B cell (primary cell): ENCODE data around the gene SLC12A3. TPM values are rescaled to one million over a fixed set of nuclear protein-coding genes. Genes with fewer than 3 reads are reported as not detected.

Experiments used
- ATAC-seq: fragments of 200-7000 bp; cut with Tn5 transposase; one replicate; pipeline ENCODE4 v1.10.0; 2021; ENCODE audit warnings: low read depth, mild to moderate bottlenecking, moderate number of reproducible peaks, moderate library complexity
- CTCF ChIA-PET: fragments of 350-600 bp; sonication (Branson Sonifier 250); formaldehyde crosslinking; loops from one replicate; lab custom pipeline; 2021; ENCODE audit warnings: antibody characterized with exemption, inconsistent platforms; lab: Charles Lee
- POLR2A ChIA-PET: fragments of 350-600 bp; sonication (Branson Sonifier 250); formaldehyde crosslinking; loops from one replicate; lab custom pipeline; 2021; ENCODE audit warnings: antibody characterized with exemption; lab: Charles Lee
- DNase-seq: peaks from one replicate; pipeline ENCODE4 v3.0.0; 2013
- H2AFZ ChIP-seq: 2 replicates; pipeline ENCODE4 v1.6.1; 2012; ENCODE audit warnings: mild to moderate bottlenecking, low read depth, low read length; ENCODE audit not compliant: insufficient read depth, poor library complexity, severe bottlenecking
- H3K27ac ChIP-seq, 2 donors: 1 replicate in 1 of 2; 2 replicates in 1 of 2; pipeline ENCODE4 v1.5.1; 2012 to 2013; ENCODE audit warnings: low read length in 2 of 2, mild to moderate bottlenecking in 2 of 2, moderate library complexity in 1 of 2
- H3K27me3 ChIP-seq, 4 experiments: fragments of 200-600 bp in 1 of 4; sonication (generic) in 1 of 4; replicated peaks in 1 of 4; 1 replicate in 2 of 4; 2 replicates in 2 of 4; pipeline versions ENCODE4 v1.6.1 to v1.7.0; 2013 to 2016; ENCODE audit warnings: low read length in 3 of 4, mild to moderate bottlenecking in 2 of 4, mixed read lengths in 1 of 4, moderate library complexity in 1 of 4; ENCODE audit not compliant: insufficient read depth in 4 of 4, control insufficient read depth in 3 of 4; ENCODE audit errors: control extremely low read depth in 1 of 4
- H3K36me3 ChIP-seq, 2 experiments: replicated peaks in 1 of 2; 1 replicate in 1 of 2; 2 replicates in 1 of 2; pipeline versions ENCODE4 v1.6.1 to v1.7.1; 2013; ENCODE audit warnings: low read length in 1 of 2; ENCODE audit not compliant: insufficient read depth in 2 of 2, control insufficient read depth in 1 of 2; ENCODE audit errors: control extremely low read depth in 1 of 2, extremely low read depth in 1 of 2
- H3K4me1 ChIP-seq, 2 donors: fragments of 200-600 bp in 1 of 2; sonication (generic) in 1 of 2; 1 replicate in 1 of 2; 2 replicates in 1 of 2; pipeline versions ENCODE4 v1.5.1 to v1.6.1; 2013 to 2017; ENCODE audit warnings: low read length in 2 of 2; ENCODE audit not compliant: control insufficient read depth in 2 of 2, insufficient read depth in 2 of 2
- H3K4me2 ChIP-seq: replicated peaks from 2 replicates; pipeline ENCODE3; 2012; ENCODE audit warnings: mild to moderate bottlenecking, low read depth, low read length; ENCODE audit not compliant: poor library complexity, severe bottlenecking
- H3K4me3 ChIP-seq, 5 experiments: fragments of 200-600 bp in 1 of 5; sonication (generic) in 1 of 5; 1 replicate in 3 of 5; 2 replicates in 2 of 5; pipeline versions ENCODE4 v1.5.1 to v1.7.0; 2011 to 2016; ENCODE audit warnings: low read length in 4 of 5, mild to moderate bottlenecking in 4 of 5, low read depth in 2 of 5, control low read depth in 1 of 5, moderate library complexity in 1 of 5; ENCODE audit not compliant: insufficient read depth in 1 of 5; ENCODE audit errors: control extremely low read depth in 1 of 5, extremely low read depth in 1 of 5
- H3K79me2 ChIP-seq: fragments of 200-600 bp; sonication (generic); one replicate; pipeline ENCODE4 v1.6.0; 2016; ENCODE audit warnings: low read length; ENCODE audit not compliant: control insufficient read depth, insufficient read depth
- H3K9ac ChIP-seq: fragments of 200-600 bp; sonication (generic); 2 replicates; pipeline ENCODE4 v1.6.1; 2017; ENCODE audit warnings: mild to moderate bottlenecking, low read length, moderate library complexity
- H3K9me3 ChIP-seq, 3 donors: one replicate each; pipeline versions ENCODE4 v1.6.1 to v1.7.1; 2013; ENCODE audit warnings: low read length in 2 of 3; ENCODE audit not compliant: control insufficient read depth in 2 of 3, insufficient read depth in 1 of 3; ENCODE audit errors: control extremely low read depth in 1 of 3
- H4K20me1 ChIP-seq: 2 replicates; pipeline ENCODE4 v1.6.0; 2012; ENCODE audit warnings: mild to moderate bottlenecking, low read length; ENCODE audit not compliant: insufficient read depth, control insufficient read depth, poor library complexity, severe bottlenecking
- H3K27ac Mint-ChIP-seq: one replicate; pipeline ENCODE4 v1.8.0; 2021; ENCODE audit warnings: mixed read lengths
- H3K27me3 Mint-ChIP-seq: one replicate; pipeline ENCODE4 v1.8.0; 2021; ENCODE audit warnings: mixed read lengths
- H3K4me1 Mint-ChIP-seq: one replicate; pipeline ENCODE4 v1.8.0; 2021; ENCODE audit warnings: mixed read lengths
- H3K4me3 Mint-ChIP-seq: one replicate; pipeline ENCODE4 v1.8.0; 2021; ENCODE audit warnings: mixed read lengths
- H3K9me3 Mint-ChIP-seq: one replicate; pipeline ENCODE4 v1.8.0; 2022; ENCODE audit warnings: mixed read lengths; ENCODE audit not compliant: insufficient read depth
- CTCF ChIP-seq: fragments of 200-600 bp; IDR thresholded peaks from one replicate; pipeline ENCODE4 v1.8.0; 2022; ENCODE audit warnings: antibody characterized with exemption, mild to moderate bottlenecking
- EZH2 ChIP-seq: IDR thresholded peaks from 2 replicates; pipeline ENCODE4 v1.6.1; 2012; ENCODE audit warnings: borderline replicate concordance, low read depth, mild to moderate bottlenecking, moderate library complexity, low read length; ENCODE audit not compliant: insufficient read depth, poor library complexity, severe bottlenecking
- WGBS: methylation state at CpG from one replicate; pipeline ENCODE4 v1.1.5; 2013; ENCODE audit warnings: missing lambda C conversion rate; ENCODE audit not compliant: insufficient coverage; 5-methylcytosine and 5-hydroxymethylcytosine counted together
- intact Hi-C: fragments of 100-400 bp; cut with micrococcal nuclease; formaldehyde crosslinking; loops from one replicate; pipeline ENCODE4 v1.10.0; 2022
- polyA plus RNA-seq: library from polyadenylated mRNA; depleted of rRNA; stranded (reverse); fragments of >200 nt; gene quantifications from 2 replicates; pipeline ENCODE4 v1.2.3, GENCODE V29; 2012
- total RNA-seq, 2 donors: library from RNA; stranded (reverse); fragments of 120-200 nt in 1 of 2; gene quantifications; 1 replicate in 1 of 2; 2 replicates in 1 of 2; pipeline versions ENCODE4 v1.2.3 to v1.2.4, GENCODE V29; 2013 to 2022

Gene SLC12A3
- total and polyA plus RNA-seq, 2 donors (not counting 1 experiment from before 2014, with no cell fraction given), result 1.3 to 4.9 TPM

- Mint-ChIP-seq H3K27me3 (no peaks in the 10 kb centered on the region), H3K27ac (peak overlapping the region; percentile 32), H3K4me1 (peaks cover 15% of the 10 kb centered on the region), H3K4me3 (no peak overlapping the region), H3K9me3 (no peaks in the 10 kb centered on the region)
- Histone ChIP-seq H2AFZ (no peak overlapping the region), H3K4me3 (no peak overlapping the region), H4K20me1 (no peaks in the 10 kb centered on the region), H3K36me3 (no peaks in the 10 kb centered on the region), H3K9ac (no peak overlapping the region), H3K4me1 (peaks cover 12 to 13% of the 10 kb centered on the region in 2 donors), H3K9me3 (no peaks in the 10 kb centered on the region), H3K27me3 (no peaks in the 10 kb centered on the region), H3K27ac (no peak overlapping the region), H3K4me2 (no peak overlapping the region), H3K79me2 (no peaks in the 10 kb centered on the region)
- CTCF ChIA-PET, result interaction anchor here (1.9 kb wide), 1 partner anchor 90 kb away, joined by 5 read pairs; no protein-coding TSS in a partner anchor
- POLR2A ChIA-PET, result no interaction called here
- ATAC-seq, result no peak
- WGBS, result 100% methylated on average over 2 of the region's 4 CpGs
- DNase-seq, result no peak
- TF ChIP-seq EZH2 (no peak), CTCF (no peak)
- intact Hi-C loops, result no loop called here
These were observed 91.1 kb downstream of the SLC12A3 start for GRCh38 chr16:56956076-56956475.

- intact Hi-C loops, result no loop called here
- 67% methylated on average over 1 of the region's 4 CpGs for WGBS
- Histone ChIP-seq H3K4me3 (no peak overlapping the region), H3K9ac (no peak overlapping the region), H3K79me2 (no peaks in the 10 kb centered on the region), H3K36me3 (no peaks in the 10 kb centered on the region), H3K27me3 (no peaks in the 10 kb centered on the region), H3K4me1 (peaks cover 6% of the 10 kb centered on the region in 2 donors), H2AFZ (no peak overlapping the region), H4K20me1 (no peaks in the 10 kb centered on the region), H3K27ac (no peak overlapping the region), H3K4me2 (no peak overlapping the region), H3K9me3 (no peaks in the 10 kb centered on the region)
- Mint-ChIP-seq H3K27ac (peak overlapping the region; percentile 10), H3K4me3 (no peak overlapping the region), H3K9me3 (no peaks in the 10 kb centered on the region), H3K27me3 (no peaks in the 10 kb centered on the region), H3K4me1 (peaks cover 9% of the 10 kb centered on the region)
- CTCF ChIA-PET, result interaction anchor here (0.6 to 1.9 kb wide), 2 partner anchors 88 to 89 kb away, joined by 3 to 5 read pairs; no protein-coding TSS in a partner anchor
- ATAC-seq (peak; percentile 7), DNase-seq (no peak)
- POLR2A ChIA-PET, result no interaction called here
- TF ChIP-seq EZH2, result no peak
- TF ChIP-seq CTCF, result no peak
These were observed 91.7 kb downstream of the SLC12A3 start for GRCh38 chr16:56956756-56957155.
